ENCODE data around the gene FAM13C. TPM values are rescaled to one million over a fixed set of nuclear protein-coding genes. Genes with fewer than 3 reads are reported as not detected.

The FAM13C gene
- total RNA-seq = 2.6 and 3.2 TPM in 2 replicates

GRCh38 chr10:59362144-59362958 is at the start of gene FAM13C:
FAM13C (minus strand) TSS chr10:59362549; CDS start chr10:59362460, 89 bp downstream.

Other genes starting within 250 kb of the FAM13C start
- not detected in 2 replicates for gene PHYHIPL, start 185.9 kb downstream of the FAM13C start, total RNA-seq